Mucosa of stomach (tissue), 1 donor: ENCODE measurements around the gene ALPI.
"Not testable (repeated sequence)": the region's sequence is repeated elsewhere in the genome, so short reads cannot be mapped to it uniquely, and the experiment has no call there.

Source experiments
- H3K27me3 ChIP-seq: one replicate; pipeline ENCODE4 v1.7.0; 2013; ENCODE audit warnings: mild to moderate bottlenecking, low read length; ENCODE audit not compliant: control insufficient read depth, insufficient read depth
- H3K36me3 ChIP-seq: one replicate; pipeline ENCODE4 v1.7.0; 2013; ENCODE audit warnings: low read length; ENCODE audit not compliant: control insufficient read depth, insufficient read depth
- H3K4me1 ChIP-seq: one replicate; pipeline ENCODE4 v1.7.0; 2013; ENCODE audit warnings: mild to moderate bottlenecking, low read length; ENCODE audit not compliant: control insufficient read depth, insufficient read depth
- H3K4me3 ChIP-seq: one replicate; pipeline ENCODE4 v1.7.0; 2013; ENCODE audit warnings: low read length
- H3K9ac ChIP-seq: one replicate; pipeline ENCODE4 v1.7.0; 2013; ENCODE audit warnings: mild to moderate bottlenecking, low read length, moderate library complexity
- H3K9me3 ChIP-seq: one replicate; pipeline ENCODE4 v1.7.0; 2013; ENCODE audit warnings: mild to moderate bottlenecking, low read length, moderate library complexity; ENCODE audit not compliant: control insufficient read depth
- donor health status: Pancreatic carcinoma.

Gene ALPI

DNA sequence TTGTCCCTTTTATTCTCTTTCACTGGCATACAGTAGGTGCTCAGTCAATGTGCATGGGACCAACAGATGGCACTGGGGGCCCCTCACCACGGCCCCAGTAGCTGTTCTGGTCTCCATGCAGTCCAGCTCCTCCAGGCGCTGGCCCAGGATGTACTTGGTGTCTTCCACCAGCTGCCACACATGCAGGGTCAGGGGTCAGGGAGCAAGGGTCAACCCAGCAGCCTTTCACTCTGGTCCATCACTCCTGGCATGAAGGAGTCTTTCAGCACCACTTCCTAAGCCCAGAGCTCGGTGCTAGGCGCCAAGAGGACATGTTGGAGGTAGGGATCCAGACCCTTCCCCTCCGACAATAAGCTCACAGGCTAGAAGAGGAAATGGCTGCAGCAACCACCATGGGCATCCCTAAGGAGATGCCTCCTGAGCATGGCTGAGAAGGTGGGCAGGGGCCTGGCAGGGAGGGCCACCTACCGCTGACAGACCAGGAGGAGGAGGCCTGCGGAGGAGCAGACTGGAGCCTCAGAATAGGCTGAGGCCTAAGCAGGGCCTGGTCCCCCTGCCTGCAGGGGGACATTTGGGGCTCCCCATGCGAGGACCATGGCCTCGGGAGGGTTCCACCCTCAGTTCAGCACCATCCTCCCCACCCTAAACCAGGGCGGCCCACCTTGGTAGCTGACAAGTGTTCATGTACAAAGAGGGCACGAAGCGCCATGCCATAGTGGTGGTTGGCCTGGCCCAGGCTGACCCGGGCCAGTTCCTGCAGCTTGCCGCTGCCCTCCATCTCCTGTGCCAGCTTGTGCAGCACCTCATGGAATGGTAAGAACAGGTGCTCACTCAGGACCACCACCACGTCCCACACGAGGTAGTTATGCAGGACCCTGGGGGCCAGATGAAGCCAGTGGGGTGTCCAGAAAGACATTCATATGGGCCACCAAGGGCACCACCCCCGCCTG is 39.2 kb upstream of the ALPI start:
- Histone ChIP-seq H3K9me3 (no peaks in the 10 kb centered on the region), H3K27me3 (peaks cover 62% of the 10 kb centered on the region)

DNA sequence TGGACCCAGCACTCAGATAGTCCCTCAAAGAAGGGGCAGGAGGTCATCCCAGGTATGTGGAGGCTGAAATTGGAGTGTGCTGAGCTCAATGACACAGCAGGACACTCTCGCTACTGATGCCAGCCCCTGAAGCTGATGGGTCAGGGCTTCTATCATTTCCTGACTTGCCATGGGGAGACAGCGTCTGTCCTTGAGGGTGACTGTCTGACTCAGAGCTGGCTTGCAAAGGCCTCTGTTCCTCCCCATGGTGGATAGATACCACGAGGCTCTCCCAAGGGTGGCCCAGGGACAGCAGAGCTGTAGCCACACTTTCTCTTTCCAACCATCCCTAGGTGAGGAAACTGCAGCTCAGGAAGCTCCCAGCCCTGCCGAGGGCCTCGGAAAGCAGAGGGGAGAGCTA is 38.5 kb upstream of the ALPI start:
- peaks cover 68% of the 10 kb centered on the region for H3K27me3 ChIP-seq

More for the DNA sequence above, 39.2 kb upstream of the ALPI start:
- H3K4me3 ChIP-seq = no peak overlapping the region
- no peak overlapping the region for H3K9ac ChIP-seq
- H3K36me3 ChIP-seq = no peaks in the 10 kb centered on the region
- H3K4me1 ChIP-seq = peaks cover 25% of the 10 kb centered on the region

DNA sequence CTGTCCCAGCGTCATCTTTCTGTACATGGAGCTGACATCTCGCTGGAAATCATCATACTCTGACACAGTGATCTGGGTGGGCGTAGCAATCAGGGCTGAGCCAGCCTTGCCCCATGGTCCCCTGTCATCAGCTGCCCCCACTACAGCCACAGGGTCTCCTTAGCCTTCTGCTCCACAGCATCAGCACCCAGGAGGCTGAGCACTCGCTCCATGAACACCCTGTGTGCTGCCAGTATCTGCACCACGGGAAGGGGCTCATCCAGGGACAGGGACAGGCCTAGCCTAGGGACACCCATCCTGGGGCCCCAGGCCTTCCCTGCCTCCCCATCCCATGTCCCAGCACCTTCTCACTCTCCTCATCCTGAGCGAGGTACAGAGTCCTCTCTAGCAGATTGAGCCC is 37.9 kb upstream of the ALPI start:
- Histone ChIP-seq H3K4me3 (no peak overlapping the region), H3K9ac (no peak overlapping the region), H3K27me3 (peaks cover 71% of the 10 kb centered on the region), H3K36me3 (no peaks in the 10 kb centered on the region), H3K4me1 (peaks cover 25% of the 10 kb centered on the region), H3K9me3 (no peaks in the 10 kb centered on the region)

More for the DNA sequence above, 38.5 kb upstream of the ALPI start:
- no peak overlapping the region for H3K9ac ChIP-seq
- peaks cover 25% of the 10 kb centered on the region for H3K4me1 ChIP-seq
- no peaks in the 10 kb centered on the region for H3K36me3 ChIP-seq
- no peak overlapping the region for H3K4me3 ChIP-seq
- H3K9me3 ChIP-seq = no peaks in the 10 kb centered on the region

DNA sequence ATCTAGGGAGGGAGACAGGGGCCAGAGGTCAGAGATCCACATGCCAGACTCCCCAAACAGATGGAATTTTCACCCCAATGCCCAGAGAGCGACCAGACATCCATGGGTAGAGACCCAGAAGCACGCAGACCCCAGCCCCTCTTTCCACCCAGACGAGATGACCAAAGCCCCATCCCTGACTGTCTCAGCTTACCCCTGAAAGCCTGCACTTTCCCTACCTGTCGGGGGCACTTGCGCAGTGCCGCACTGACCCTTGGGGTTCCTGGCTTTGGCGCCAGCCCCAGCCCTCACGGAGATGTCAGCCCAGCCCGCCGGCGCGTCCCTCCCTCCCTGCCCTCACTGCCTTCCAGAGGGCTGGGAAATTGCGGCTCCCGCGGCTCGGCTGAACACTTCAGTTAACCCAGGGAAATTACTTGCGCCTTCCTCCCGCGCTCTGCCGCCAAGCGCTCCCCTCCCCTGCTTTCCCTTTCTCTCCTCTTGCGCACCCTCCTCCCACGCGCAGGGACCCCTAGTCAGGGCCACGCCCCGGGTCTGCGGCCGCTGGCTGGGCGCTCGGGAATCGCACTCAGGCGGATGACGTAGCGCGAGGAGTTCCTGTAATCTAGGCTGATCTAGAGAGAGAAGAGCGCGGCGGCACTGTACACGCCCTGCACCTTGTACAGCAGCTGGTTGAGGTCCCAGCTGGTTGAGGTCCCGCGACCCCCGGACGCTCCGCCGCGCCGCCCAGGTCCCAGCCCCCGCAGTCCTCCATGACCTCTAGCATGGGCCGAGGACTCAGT is 37.3 kb upstream of the ALPI start:
- Histone ChIP-seq H3K4me1 (peaks cover 25% of the 10 kb centered on the region), H3K9ac (no peak overlapping the region), H3K9me3 (no peaks in the 10 kb centered on the region), H3K4me3 (no peak overlapping the region), H3K27me3 (peaks cover 71% of the 10 kb centered on the region), H3K36me3 (no peaks in the 10 kb centered on the region)

DNA sequence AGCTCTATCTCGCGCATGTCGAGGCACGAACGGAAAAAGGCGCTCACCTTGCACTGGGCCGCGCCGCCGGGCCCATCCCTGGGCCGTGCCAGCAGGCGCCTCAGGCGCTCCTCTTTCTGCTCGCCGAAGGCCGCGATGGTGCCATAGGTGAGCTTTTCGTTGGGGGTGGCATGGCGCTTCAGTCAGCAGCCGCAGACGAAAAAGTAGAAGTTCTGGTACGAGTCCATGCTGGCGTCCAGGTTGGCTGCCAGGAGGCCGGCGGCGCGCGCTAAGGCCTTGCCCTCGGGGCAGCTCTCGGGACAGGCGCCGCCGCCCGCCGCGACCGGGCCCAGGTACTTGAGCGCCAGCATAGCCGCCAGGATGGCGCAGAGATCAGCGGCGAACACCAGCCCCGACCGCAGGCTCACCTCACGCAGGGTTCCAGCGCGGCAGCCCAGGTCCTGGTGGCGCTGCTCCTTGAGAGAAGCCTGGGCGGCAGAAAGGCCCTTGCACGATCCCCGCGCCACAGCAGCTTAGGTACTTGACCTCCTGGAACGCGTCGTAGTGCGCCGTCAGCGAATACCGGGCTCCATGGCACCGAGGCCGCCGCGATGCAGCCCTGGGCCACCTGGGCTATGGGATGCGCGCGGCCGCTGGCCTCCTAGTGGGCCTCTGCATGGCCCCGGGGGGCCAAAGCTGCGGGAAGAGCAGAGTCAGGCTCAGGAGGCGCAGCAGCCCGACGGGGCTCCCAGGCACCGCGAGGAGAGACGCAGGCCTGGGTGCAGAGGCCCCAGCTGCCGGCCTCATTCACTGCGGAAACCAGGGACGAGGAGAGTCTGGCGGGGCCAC is 36.5 kb upstream of the ALPI start:
- Histone ChIP-seq H3K36me3 (no peaks in the 10 kb centered on the region), H3K4me1 (peaks cover 25% of the 10 kb centered on the region), H3K9ac (no peak overlapping the region), H3K27me3 (peaks cover 71% of the 10 kb centered on the region), H3K9me3 (no peaks in the 10 kb centered on the region), H3K4me3 (no peak overlapping the region)

DNA sequence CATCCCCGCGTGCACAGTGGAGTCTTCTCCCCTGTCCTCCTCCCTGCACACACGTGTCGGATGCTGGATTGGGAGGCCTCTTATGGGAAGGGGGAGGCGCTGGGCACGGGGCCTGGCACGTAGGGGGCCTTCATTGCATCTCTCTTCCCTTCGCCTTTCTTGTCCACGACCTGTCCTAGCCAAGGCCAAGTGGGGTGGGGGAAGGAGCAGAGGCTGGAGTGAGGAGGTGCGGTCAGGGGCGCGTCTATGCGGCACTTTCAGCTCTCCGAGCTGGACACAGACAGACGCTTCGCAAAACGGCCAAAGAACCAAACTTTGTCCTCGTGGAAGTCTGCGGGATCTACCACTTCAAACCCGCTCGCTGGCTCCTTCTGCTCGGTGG is 35.9 kb upstream of the ALPI start:
- Histone ChIP-seq H3K9ac (no peak overlapping the region), H3K27me3 (peaks cover 70% of the 10 kb centered on the region), H3K4me3 (peak overlapping the region; percentile 19), H3K36me3 (no peaks in the 10 kb centered on the region), H3K9me3 (no peaks in the 10 kb centered on the region), H3K4me1 (peaks cover 25% of the 10 kb centered on the region)

DNA sequence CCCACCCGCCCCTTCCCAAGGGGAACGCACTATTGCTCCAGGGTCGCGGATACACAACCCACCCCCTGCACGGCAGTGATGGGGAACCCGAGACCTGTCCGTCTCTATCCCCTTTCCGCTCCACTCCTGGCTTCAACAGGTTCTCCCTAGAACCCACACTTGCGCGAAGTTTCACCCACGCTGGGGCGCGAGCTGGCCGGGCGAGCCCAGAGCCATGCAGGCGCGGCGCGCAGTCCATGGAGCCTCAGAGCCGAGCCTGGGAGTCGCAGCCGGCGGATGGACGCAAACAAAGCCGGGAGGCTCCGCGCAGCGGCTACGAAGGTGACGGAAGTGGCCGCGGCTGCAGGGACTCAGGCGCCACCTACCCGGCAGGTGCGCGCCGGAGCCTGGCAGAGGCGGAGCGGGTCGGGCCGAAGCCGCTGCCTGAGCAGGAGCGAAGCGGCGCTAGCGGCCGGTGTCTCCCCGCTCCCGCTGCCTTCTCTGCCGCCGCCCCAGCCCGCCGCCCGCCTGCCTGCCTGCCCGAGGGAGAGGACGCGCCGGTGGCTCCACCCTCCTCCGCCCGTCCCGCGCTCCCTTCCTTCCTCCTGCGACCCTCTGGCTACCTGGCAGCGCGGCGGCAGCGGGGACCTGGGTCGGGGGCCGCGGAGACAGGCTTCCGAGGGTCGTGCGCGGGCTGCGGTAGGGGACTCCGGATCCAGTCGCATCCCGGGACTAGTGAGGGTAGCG is 35.3 kb upstream of the ALPI start:
- Histone ChIP-seq H3K4me3 (peak overlapping the region; percentile 19), H3K9me3 (no peaks in the 10 kb centered on the region), H3K4me1 (peaks cover 25% of the 10 kb centered on the region), H3K36me3 (no peaks in the 10 kb centered on the region), H3K27me3 (peaks cover 65% of the 10 kb centered on the region), H3K9ac (no peak overlapping the region)

DNA sequence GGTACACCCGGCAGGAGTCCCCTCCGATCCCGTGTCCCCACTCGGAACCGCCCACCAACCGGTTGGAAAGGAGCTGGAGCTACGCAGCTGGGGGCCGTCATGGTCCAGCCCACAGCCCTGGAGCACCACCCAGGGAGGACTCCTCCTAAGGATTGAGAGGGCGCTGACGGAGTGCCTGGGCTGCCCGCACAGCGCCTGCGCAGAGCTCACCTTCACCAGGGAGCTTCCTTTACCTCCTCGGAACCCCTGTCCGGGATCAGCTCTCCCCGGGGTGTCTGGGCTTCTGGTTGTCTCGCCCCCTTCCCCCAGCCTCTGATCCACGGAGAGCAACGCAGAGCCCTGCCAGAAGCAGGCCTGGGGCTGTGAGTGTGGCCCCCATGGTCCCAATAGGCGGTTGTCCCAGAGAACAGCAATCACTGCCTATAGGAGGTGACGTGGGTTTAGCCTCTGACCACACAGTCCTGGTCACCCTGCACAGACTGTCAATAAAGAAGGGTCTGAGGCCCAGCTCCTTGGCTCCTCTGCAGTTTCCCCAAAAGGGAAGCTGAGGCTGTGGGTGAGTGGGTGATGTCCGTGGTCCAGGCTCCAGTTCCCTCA is 34.7 kb upstream of the ALPI start:
- no peak overlapping the region for H3K9ac ChIP-seq
- H3K4me3 ChIP-seq = no peak overlapping the region
- H3K27me3 ChIP-seq = peaks cover 61% of the 10 kb centered on the region
- no peaks in the 10 kb centered on the region for H3K9me3 ChIP-seq
- H3K36me3 ChIP-seq = no peaks in the 10 kb centered on the region
- peaks cover 25% of the 10 kb centered on the region for H3K4me1 ChIP-seq

DNA sequence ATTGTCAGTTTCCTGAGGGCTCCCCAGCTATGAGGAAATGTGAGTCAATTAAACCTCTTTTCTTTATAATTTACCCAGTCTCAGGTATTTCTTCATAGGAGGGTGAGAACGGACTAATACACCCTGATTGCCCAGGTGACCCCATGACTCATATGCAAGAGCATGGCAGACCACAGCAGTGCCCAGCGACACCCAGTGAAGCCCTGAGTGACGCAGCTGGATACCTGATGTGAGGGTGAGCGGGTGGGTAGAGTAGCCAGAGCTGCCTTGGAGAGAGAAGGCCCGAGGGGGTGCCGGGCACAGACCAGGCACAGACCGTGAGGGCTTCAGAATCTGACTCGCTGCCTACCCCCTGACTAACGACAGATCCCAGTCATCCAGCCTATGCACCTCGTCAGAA is 33.9 kb upstream of the ALPI start:
- Histone ChIP-seq H3K36me3 (no peaks in the 10 kb centered on the region), H3K9ac (no peak overlapping the region), H3K27me3 (peaks cover 54% of the 10 kb centered on the region), H3K4me1 (peaks cover 25% of the 10 kb centered on the region), H3K4me3 (no peak overlapping the region), H3K9me3 (no peaks in the 10 kb centered on the region)

DNA sequence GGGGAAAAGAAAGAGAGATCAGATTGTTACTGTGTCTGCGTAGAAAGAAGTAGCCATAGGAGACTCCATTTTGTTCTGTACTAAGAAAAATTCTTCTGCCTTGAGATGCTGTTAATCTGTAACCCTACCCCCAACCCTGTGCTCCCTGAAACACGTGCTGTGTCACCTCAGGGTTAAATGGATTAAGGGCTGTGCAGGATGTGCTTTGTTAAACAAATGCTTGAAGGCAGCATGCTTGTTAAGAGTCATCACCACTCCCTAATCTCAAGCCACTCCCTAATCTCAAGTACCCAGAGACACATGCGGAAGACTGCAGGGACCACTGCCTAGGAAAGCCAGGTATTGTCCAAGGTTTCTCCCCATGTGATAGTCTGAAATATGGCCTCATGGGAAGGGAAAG is 33.0 kb upstream of the ALPI start:
- not testable (repeated sequence) for H3K9me3 ChIP-seq, H3K9ac ChIP-seq, H3K4me3 ChIP-seq, H3K36me3 ChIP-seq
- Histone ChIP-seq H3K27me3 (peaks cover 45% of the 10 kb centered on the region), H3K4me1 (peaks cover 25% of the 10 kb centered on the region)

DNA sequence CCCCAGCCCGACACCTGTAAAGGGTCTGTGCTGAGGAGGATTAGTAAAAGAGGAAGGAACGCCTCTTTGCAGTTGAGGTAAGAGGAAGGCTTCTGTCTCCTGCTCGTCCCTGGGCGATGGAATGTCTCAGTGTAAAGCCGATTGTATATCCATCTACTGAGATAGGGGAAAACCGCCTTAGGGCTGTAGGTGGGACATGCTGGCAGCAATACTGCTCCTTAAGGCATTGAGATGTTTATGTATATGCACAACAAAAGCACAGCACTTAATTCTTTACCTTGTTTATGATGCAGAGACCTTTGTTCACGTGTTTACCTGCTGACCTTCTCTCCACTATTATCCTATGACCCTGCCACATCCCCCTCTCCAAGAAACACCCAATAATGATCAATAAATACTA is 32.5 kb upstream of the ALPI start:
- H3K9ac ChIP-seq, H3K36me3 ChIP-seq, H3K9me3 ChIP-seq, H3K4me3 ChIP-seq: not testable (repeated sequence)
- Histone ChIP-seq H3K4me1 (peaks cover 23% of the 10 kb centered on the region), H3K27me3 (peaks cover 41% of the 10 kb centered on the region)
